CD4-positive, alpha-beta T cell (primary cell): ENCODE data around the gene GPSM3. TPM values are rescaled to one million over a fixed set of nuclear protein-coding genes. Genes with fewer than 3 reads are reported as not detected.

Experiments
- ATAC-seq: fragments of 200-7000 bp; cut with Tn5 transposase; one replicate; pipeline ENCODE4 v1.10.0; 2022; ENCODE audit warnings: mild to moderate bottlenecking; ENCODE audit not compliant: poor library complexity
- CTCF ChIA-PET: fragments of 350-600 bp; sonication (Branson Sonifier 250); formaldehyde crosslinking; loops from one replicate; lab custom pipeline; 2021; ENCODE audit warnings: antibody characterized with exemption, inconsistent platforms; lab: Charles Lee
- POLR2A ChIA-PET: fragments of 350-600 bp; sonication (Branson Sonifier 250); formaldehyde crosslinking; loops from one replicate; lab custom pipeline; 2021; ENCODE audit warnings: antibody characterized with exemption, inconsistent platforms; lab: Charles Lee
- DNase-seq, 14 experiments: peaks; one replicate each; pipeline ENCODE4 v3.0.0-alpha.2; 2013 to 2020; ENCODE audit warnings: mixed read lengths in 2 of 14
- H3K27ac ChIP-seq, 2 donors: one replicate each; pipeline versions ENCODE4 v1.5.1 to v1.7.0; 2013; ENCODE audit warnings: low read length in 2 of 2, low read depth in 1 of 2, mild to moderate bottlenecking in 1 of 2
- H3K27me3 ChIP-seq, 2 experiments: 1 replicate in 1 of 2; 2 replicates in 1 of 2; pipeline versions ENCODE4 v1.6.1 to v1.7.0; 2013; ENCODE audit warnings: low read length in 2 of 2, control low read depth in 1 of 2, mild to moderate bottlenecking in 1 of 2, moderate library complexity in 1 of 2; ENCODE audit not compliant: insufficient read depth in 2 of 2, control insufficient read depth in 1 of 2
- H3K36me3 ChIP-seq: one replicate; pipeline ENCODE4 v1.6.1; 2013; ENCODE audit warnings: low read length, control low read depth; ENCODE audit not compliant: insufficient read depth
- H3K4me1 ChIP-seq: one replicate; pipeline ENCODE4 v1.6.1; 2013; ENCODE audit warnings: low read length, control low read depth; ENCODE audit not compliant: insufficient read depth
- H3K4me3 ChIP-seq: one replicate; pipeline ENCODE4 v1.5.1; 2013; ENCODE audit warnings: mild to moderate bottlenecking, low read length, moderate library complexity
- H3K9me3 ChIP-seq, 2 experiments: 1 replicate in 1 of 2; 2 replicates in 1 of 2; pipeline versions ENCODE4 v1.6.1 to v1.7.0; 2013; ENCODE audit warnings: low read length in 2 of 2, mild to moderate bottlenecking in 2 of 2, control low read depth in 1 of 2, moderate library complexity in 1 of 2; ENCODE audit not compliant: control insufficient read depth in 1 of 2, insufficient read depth in 1 of 2
- H3K27ac Mint-ChIP-seq: one replicate; pipeline ENCODE4 v1.8.0; 2020; ENCODE audit warnings: mixed read lengths
- H3K27me3 Mint-ChIP-seq: one replicate; pipeline ENCODE4 v1.8.0; 2021; ENCODE audit warnings: mixed read lengths
- H3K36me3 Mint-ChIP-seq: one replicate; pipeline ENCODE4 v1.8.0; 2021; ENCODE audit warnings: low read depth, mixed read lengths
- H3K4me1 Mint-ChIP-seq: one replicate; pipeline ENCODE4 v1.8.0; 2021; ENCODE audit warnings: low read depth, mixed read lengths
- H3K4me3 Mint-ChIP-seq: one replicate; pipeline ENCODE4 v1.8.0; 2020; ENCODE audit warnings: mild to moderate bottlenecking, mixed read lengths
- H3K9me3 Mint-ChIP-seq: one replicate; pipeline ENCODE4 v1.8.0; 2020; ENCODE audit warnings: mixed read lengths
- intact Hi-C, 2 experiments: fragments of 100-400 bp; cut with DNase I in 1 of 2; cut with micrococcal nuclease in 1 of 2; formaldehyde crosslinking; loops; one replicate each; pipeline versions ENCODE4 v1.15.1 to v1.9.0; 2023 to 2025; cut with DNase I, micrococcal nuclease
- total RNA-seq, 174 experiments: library from RNA in 2 of 174; stranded (reverse) in 2 of 174; gene quantifications; one replicate each; pipeline ENCODE4 v1.2.3 and lab custom pipeline; 2021 to 2026
- TF ChIP-seq, protein P1 (sequence below): fragments of 200-600 bp; IDR thresholded peaks from one replicate; pipeline ENCODE4 v1.8.0; 2022; ENCODE audit warnings: antibody characterized with exemption, mild to moderate bottlenecking

The GPSM3 gene
- total RNA-seq, 2 experiments from 2014 or later, result 190 to 202 TPM

GRCh38 chr6:32191696-32192607, 491 bp downstream of the GPSM3 start:
- Histone ChIP-seq H3K4me3 (peak overlapping the region; percentile 96), H3K4me1 (peaks cover 74% of the 10 kb centered on the region), H3K9me3 (no peaks in the 10 kb centered on the region), H3K36me3 (peaks cover 29% of the 10 kb centered on the region), H3K27me3 (no peaks in the 10 kb centered on the region), H3K27ac (peak overlapping the region; percentile 93)
- Mint-ChIP-seq H3K4me3 (peak overlapping the region; percentile 99), H3K4me1 (peaks cover 70% of the 10 kb centered on the region), H3K36me3 (peaks cover 63% of the 10 kb centered on the region), H3K27me3 (no peaks in the 10 kb centered on the region), H3K27ac (peak overlapping the region; percentile 96), H3K9me3 (no peaks in the 10 kb centered on the region)
- POLR2A ChIA-PET, result interaction anchor here (0.5 to 12.1 kb wide), 15 partner anchors 13 to 1576 kb away, joined by 3 to 242 read pairs (median 5); partner anchors contain the start of genes AGPAT1, ATF6B, DXO and EGFL8
- TF ChIP-seq, protein P1, sequence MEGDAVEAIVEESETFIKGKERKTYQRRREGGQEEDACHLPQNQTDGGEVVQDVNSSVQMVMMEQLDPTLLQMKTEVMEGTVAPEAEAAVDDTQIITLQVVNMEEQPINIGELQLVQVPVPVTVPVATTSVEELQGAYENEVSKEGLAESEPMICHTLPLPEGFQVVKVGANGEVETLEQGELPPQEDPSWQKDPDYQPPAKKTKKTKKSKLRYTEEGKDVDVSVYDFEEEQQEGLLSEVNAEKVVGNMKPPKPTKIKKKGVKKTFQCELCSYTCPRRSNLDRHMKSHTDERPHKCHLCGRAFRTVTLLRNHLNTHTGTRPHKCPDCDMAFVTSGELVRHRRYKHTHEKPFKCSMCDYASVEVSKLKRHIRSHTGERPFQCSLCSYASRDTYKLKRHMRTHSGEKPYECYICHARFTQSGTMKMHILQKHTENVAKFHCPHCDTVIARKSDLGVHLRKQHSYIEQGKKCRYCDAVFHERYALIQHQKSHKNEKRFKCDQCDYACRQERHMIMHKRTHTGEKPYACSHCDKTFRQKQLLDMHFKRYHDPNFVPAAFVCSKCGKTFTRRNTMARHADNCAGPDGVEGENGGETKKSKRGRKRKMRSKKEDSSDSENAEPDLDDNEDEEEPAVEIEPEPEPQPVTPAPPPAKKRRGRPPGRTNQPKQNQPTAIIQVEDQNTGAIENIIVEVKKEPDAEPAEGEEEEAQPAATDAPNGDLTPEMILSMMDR, result no peak
- CTCF ChIA-PET, result no interaction called here
- DNase-seq (peak in 3 of 14 experiments; percentile 51 to 70 (median 62)), ATAC-seq (no peak)
- intact Hi-C loops, result loop anchor here (1.0 to 10.0 kb wide), 6 partner anchors 16 to 1977 kb away; partner anchors contain the start of genes AGPAT1 (in 1 of the 2), C6orf47 (in 1 of the 2), CSNK2B (in 1 of the 2) and EHMT2 (in 1 of the 2)

DNA sequence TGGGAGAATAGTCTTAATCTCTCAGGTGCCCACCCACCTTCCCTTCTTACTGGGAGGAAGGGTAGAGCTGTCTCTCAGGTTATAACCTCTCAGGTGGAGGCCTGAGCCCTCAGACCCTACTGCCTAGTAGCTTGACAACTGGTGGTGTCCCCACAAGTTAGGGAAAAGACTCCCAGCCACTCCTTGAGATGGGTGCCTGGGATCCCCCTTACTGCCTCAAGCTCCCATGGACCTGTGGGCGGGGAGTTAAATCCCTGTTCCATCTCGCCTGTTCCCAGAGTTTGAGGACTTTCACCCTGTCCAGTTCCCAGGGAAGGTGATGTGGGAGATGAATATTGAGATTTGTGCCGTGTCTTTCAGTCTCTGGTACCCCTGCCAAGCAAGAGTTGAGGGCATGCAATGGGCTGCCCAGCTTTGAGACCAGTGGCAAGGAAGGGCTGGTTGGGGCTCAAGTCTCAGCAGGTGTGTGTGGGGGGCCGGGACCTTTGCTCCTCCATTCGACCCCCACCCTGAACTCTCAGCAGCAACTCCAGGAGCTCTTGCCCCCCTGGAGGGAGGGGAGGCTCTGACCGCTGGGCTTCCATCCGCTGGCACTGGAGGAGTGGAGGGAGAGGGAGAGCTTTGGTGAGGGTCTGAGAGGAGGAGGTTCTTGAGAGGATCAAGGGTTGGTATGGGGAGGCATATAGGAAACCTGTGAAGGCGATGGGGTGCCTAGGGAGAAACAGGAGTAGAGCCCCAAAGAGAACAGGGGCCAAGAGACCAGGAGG, 1.3 kb downstream of the GPSM3 start:
- POLR2A ChIA-PET, result interaction anchor here (0.8 to 12.1 kb wide), 7 partner anchors 12 to 780 kb away, joined by 3 to 242 read pairs (median 8); partner anchors contain the start of genes AGPAT1, ATF6B, FKBPL and PSMB9
- Histone ChIP-seq H3K27me3 (no peaks in the 10 kb centered on the region), H3K9me3 (no peaks in the 10 kb centered on the region), H3K4me1 (peaks cover 74% of the 10 kb centered on the region), H3K4me3 (peak overlapping the region; percentile 96), H3K27ac (peak overlapping the region; percentile 93), H3K36me3 (peaks cover 37% of the 10 kb centered on the region)
- intact Hi-C loops, result loop anchor here (1.0 to 10.0 kb wide), 6 partner anchors 13 to 1976 kb away; partner anchors contain the start of genes AGPAT1 (in 1 of the 2), C6orf47 (in 1 of the 2), CSNK2B (in 1 of the 2) and EHMT2 (in 1 of the 2)
- H3K4me1 Mint-ChIP-seq, result peaks cover 70% of the 10 kb centered on the region
- CTCF ChIA-PET, result no interaction called here
- no peaks in the 10 kb centered on the region for H3K27me3 Mint-ChIP-seq
- DNase-seq (peak in 1 of 14 experiments; percentile 33), ATAC-seq (no peak)
- peaks cover 72% of the 10 kb centered on the region for H3K36me3 Mint-ChIP-seq
- no peaks in the 10 kb centered on the region for H3K9me3 Mint-ChIP-seq
- TF ChIP-seq, protein P1, result no peak
- H3K4me3 Mint-ChIP-seq, result peak overlapping the region; percentile 99
- peak overlapping the region; percentile 96 for H3K27ac Mint-ChIP-seq
